ENCODE data around the gene UNC45B. TPM values are rescaled to one million over a fixed set of nuclear protein-coding genes. Genes with fewer than 3 reads are reported as not detected.

UNC45B gene
- total RNA-seq, 1 experiment from 2014 or later = 0.07 TPM

GRCh38 chr17:35129154-35129972, 18.3 kb upstream of the UNC45B start (continued):
- TF ChIP-seq E2F1 (CRISPR knock-in tag; IDR thresholded peaks at IDR 0.05) (no peak), ELF4 (CRISPR knock-in tag; IDR thresholded peaks at IDR 0.05; ENCODE audit: low read depth) (no peak), IRF2 (CRISPR knock-in tag; IDR thresholded peaks at IDR 0.05; ENCODE audit: borderline replicate concordance, low read depth) (no peak), ZNF532 (CRISPR knock-in tag; IDR thresholded peaks at IDR 0.05; ENCODE audit: borderline replicate concordance) (no peak)

- ATAC-seq = no peak
Measured at GRCh38 chr17:35129973-35130351, 17.7 kb upstream of the UNC45B start.

More at GRCh38 chr17:35129973-35130351, 17.7 kb upstream of the UNC45B start:
- no peak overlapping the region for H3K27ac Mint-ChIP-seq
- H3K4me3 Mint-ChIP-seq = no peak overlapping the region
- TF ChIP-seq ZMAT4 (CRISPR knock-in tag; IDR thresholded peaks at IDR 0.05) (no peak), ZNF121 (CRISPR knock-in tag; IDR thresholded peaks at IDR 0.05) (no peak), AR (CRISPR knock-in tag; IDR thresholded peaks at IDR 0.05) (no peak), FOXK1 (CRISPR knock-in tag; IDR thresholded peaks at IDR 0.05) (no peak), CREB1 (CRISPR knock-in tag; IDR thresholded peaks at IDR 0.05) (no peak), USF2 (CRISPR knock-in tag; IDR thresholded peaks at IDR 0.05) (no peak), ZNF232 (CRISPR knock-in tag; IDR thresholded peaks at IDR 0.05) (no peak), TEAD4 (CRISPR knock-in tag; IDR thresholded peaks at IDR 0.05) (no peak), ETV6 (CRISPR knock-in tag; IDR thresholded peaks at IDR 0.05) (no peak), NFATC4 (CRISPR knock-in tag; IDR thresholded peaks at IDR 0.05) (no peak), E2F1 (CRISPR knock-in tag; IDR thresholded peaks at IDR 0.05) (no peak), MYBL2 (CRISPR knock-in tag; IDR thresholded peaks at IDR 0.05) (no peak), ERG (CRISPR knock-in tag; IDR thresholded peaks at IDR 0.05) (no peak), IRF2 (CRISPR knock-in tag; IDR thresholded peaks at IDR 0.05; ENCODE audit: borderline replicate concordance, low read depth) (no peak), ZSCAN18 (CRISPR knock-in tag; IDR thresholded peaks at IDR 0.05) (no peak), NR3C1 (CRISPR knock-in tag; conservative IDR thresholded peaks at IDR 0.05; ENCODE audit: low read depth) (no peak)
- ChIA-PET CTCF (interaction anchor here (1.3 kb wide), 1 partner anchor 11 kb away, joined by 3 read pairs; no protein-coding TSS in a partner anchor), POLR2A (no interaction called here)
- DNase-seq (ENCODE audit: low spot score) = no peak
- H3K27me3 Mint-ChIP-seq (ENCODE audit: low read depth) = no peaks in the 10 kb centered on the region
- H3K9me3 Mint-ChIP-seq = 0 out of 2 replicates have a peak, but pooled peaks cover 6% of the 10 kb centered on the region
- peaks cover 38% of the 10 kb centered on the region for H3K36me3 Mint-ChIP-seq
- H3K4me1 Mint-ChIP-seq = no peaks in the 10 kb centered on the region
